Prostate gland (tissue), 2 donors: Measurements from ENCODE around the gene CSRNP3.

Source experiments
- CTCF ChIP-seq, 4 experiments: fragments of 200-600 bp in 2 of 4; fragments of 450-650 bp in 2 of 4; sonication (generic) in 2 of 4; IDR thresholded peaks; 1 replicate in 3 of 4; 2 replicates in 1 of 4; pipeline ENCODE4 v1.5.1; 2016 to 2019; ENCODE audit warnings: antibody characterized with exemption in 4 of 4, mild to moderate bottlenecking in 2 of 4, moderate library complexity in 2 of 4
- POLR2AphosphoS5 ChIP-seq: sonication (generic); formaldehyde crosslinking; IDR thresholded peaks from one replicate; pipeline ENCODE4 v1.6.1; 2017; ENCODE audit warnings: antibody characterized with exemption

GRCh38 chr2:165631089-165631488 is 161.6 kb downstream of the CSRNP3 start:
- TF ChIP-seq CTCF (IDR thresholded peaks at IDR 0.05) (no peak), POLR2AphosphoS5 (no peak)
